Bronchus fibroblast of lung (primary cell): ENCODE measurements around the gene NUAK1. TPM values are rescaled to one million over a fixed set of nuclear protein-coding genes. Genes with fewer than 3 reads are reported as not detected.

Experiments
- total RNA-seq: library from RNA; depleted of rRNA; stranded (reverse); fragments of >200 nt; gene quantifications from 2 replicates; pipeline ENCODE4 v1.2.3, GENCODE V29; 2015

The NUAK1 gene
- total RNA-seq: 3.0 and 3.5 TPM in 2 replicates

GRCh38 chr12:106138633-106139421 is at the start of gene NUAK1:
Gene NUAK1 (minus strand): TSS chr12:106138954. CDS start chr12:106138653, 301 bp downstream.

Other genes starting within 250 kb of the NUAK1 start
- gene CKAP4, start 109.1 kb upstream of the NUAK1 start, total RNA-seq: 173 and 189 TPM in 2 replicates
- 7.6 and 9.2 TPM in 2 replicates for gene TCP11L2, start 163.8 kb upstream of the NUAK1 start, total RNA-seq
- 9.8 and 10.1 TPM in 2 replicates for gene POLR3B, start 218.8 kb upstream of the NUAK1 start, total RNA-seq